Astrocyte (in vitro differentiated cells and primary cell): ENCODE measurements around the gene SV2C.

Source experiments
- CTCF ChIP-seq: IDR thresholded peaks from 2 replicates; pipeline ENCODE4 v1.5.1; 2011; ENCODE audit warnings: low read depth, mild to moderate bottlenecking, inconsistent platforms, low read length, moderate library complexity; ENCODE audit not compliant: insufficient read depth
- EZH2 ChIP-seq: IDR thresholded peaks from 2 replicates; pipeline ENCODE4 v1.6.1; 2012; ENCODE audit warnings: mild to moderate bottlenecking, low read length, inconsistent platforms; ENCODE audit not compliant: insufficient read depth

DNA sequence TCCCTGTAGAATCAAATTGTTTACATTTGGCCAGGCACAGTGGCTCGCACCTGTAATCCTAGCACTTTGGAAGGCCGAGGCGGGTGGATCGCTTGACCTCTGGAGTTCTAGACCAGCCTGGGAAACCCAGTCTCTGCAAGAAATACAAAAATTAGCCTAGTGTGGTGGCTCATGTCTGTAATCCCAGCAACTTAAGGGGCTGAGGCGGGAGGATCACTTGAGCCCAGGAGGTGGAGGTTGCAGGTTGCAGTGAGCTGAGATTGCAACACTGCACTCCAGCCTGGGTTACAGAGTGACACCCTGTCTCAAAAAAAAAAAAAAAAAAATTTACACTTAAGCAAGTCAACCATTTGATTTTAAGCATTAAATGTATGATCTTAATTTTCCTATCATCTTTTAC, 302.4 kb downstream of the SV2C start:
- TF ChIP-seq CTCF = no peak
- no peak for TF ChIP-seq EZH2
